WERI-Rb-1 (cell line): ENCODE results near the gene HMG20A.

Experiments
- DNase-seq: peaks from one replicate; pipeline ENCODE4 v3.0.0-alpha.2; 2020
- H3K27ac ChIP-seq: fragments of 250-450 bp; sonication (Bioruptor Pico); 2 replicates; pipeline ENCODE4 v1.5.1; 2020; ENCODE audit warnings: mild to moderate bottlenecking, moderate library complexity
- H3K27me3 ChIP-seq: fragments of 250-450 bp; sonication (Bioruptor Pico); 2 replicates; pipeline ENCODE4 v1.5.1; 2021; ENCODE audit warnings: mild to moderate bottlenecking, low read depth, moderate library complexity; ENCODE audit not compliant: insufficient read depth, severe bottlenecking
- H3K36me3 ChIP-seq: fragments of 250-450 bp; sonication (Bioruptor Pico); 2 replicates; pipeline ENCODE4 v1.5.1; 2020; ENCODE audit warnings: mild to moderate bottlenecking, moderate library complexity
- H3K4me3 ChIP-seq: 2 replicates; pipeline ENCODE4 v1.5.1; 2011; ENCODE audit warnings: low read depth, mild to moderate bottlenecking, control low read depth, low read length
- H3K9me3 ChIP-seq: fragments of 250-450 bp; sonication (Bioruptor Pico); 2 replicates; pipeline ENCODE4 v1.5.1; 2021; ENCODE audit warnings: mild to moderate bottlenecking, moderate library complexity; ENCODE audit not compliant: severe bottlenecking
- TF ChIP-seq, protein P1 (sequence below): IDR thresholded peaks from 2 replicates; pipeline ENCODE4 v1.5.1; 2011; ENCODE audit warnings: low read depth, mild to moderate bottlenecking, control low read depth, inconsistent platforms, low read length

Gene HMG20A

DNA sequence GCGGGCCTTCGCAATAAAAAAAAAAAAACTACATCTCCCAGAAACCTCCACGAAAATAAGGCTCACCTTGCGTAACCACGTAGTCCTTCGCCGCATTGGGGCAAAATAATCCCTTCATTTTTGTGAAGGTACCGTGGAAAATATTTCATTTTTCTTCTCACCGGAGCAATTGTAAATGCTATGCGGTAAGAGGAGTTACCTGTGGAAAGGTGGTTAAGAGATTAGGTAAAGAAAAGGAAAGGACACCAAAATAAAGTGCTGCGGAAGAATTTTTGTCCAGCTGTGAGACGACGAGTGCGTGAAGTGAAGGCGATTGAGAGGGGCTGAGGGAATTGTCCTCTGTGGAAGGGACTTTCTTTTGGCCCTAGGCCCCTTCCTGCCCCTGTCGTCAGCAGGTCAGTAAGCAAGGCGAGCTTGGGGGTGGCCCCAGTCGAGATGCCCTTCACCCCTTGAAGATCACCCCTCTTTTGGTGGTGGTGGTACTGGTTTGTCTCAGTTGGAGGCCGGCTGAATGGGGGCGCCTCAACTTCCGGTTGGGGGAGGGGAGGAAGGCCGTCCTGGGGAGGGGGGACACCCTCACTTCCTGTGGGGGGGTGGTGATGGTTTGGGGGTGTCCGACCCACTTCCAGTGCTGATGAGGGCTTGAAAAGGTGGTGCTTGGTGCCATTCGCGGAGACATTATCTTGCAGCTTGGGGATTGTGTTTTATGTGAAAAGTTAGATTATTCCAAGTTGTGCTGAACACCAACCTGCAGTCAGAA is at the start of gene HMG20A:
TSS of gene HMG20A (plus strand) at position 279 of the 760 bp plus-strand sequence. CDS start 37,520 bp downstream, outside the sequence.
- Histone ChIP-seq H3K36me3 (no peaks in the 10 kb centered on the region), H3K27ac (peak within 1 kb of the TSS; percentile 93), H3K9me3 (no peaks in the 10 kb centered on the region), H3K4me3 (peak within 1 kb of the TSS; percentile 96), H3K27me3 (no peaks in the 10 kb centered on the region)
- peak; percentile 68 for DNase-seq
- TF ChIP-seq, protein P1, sequence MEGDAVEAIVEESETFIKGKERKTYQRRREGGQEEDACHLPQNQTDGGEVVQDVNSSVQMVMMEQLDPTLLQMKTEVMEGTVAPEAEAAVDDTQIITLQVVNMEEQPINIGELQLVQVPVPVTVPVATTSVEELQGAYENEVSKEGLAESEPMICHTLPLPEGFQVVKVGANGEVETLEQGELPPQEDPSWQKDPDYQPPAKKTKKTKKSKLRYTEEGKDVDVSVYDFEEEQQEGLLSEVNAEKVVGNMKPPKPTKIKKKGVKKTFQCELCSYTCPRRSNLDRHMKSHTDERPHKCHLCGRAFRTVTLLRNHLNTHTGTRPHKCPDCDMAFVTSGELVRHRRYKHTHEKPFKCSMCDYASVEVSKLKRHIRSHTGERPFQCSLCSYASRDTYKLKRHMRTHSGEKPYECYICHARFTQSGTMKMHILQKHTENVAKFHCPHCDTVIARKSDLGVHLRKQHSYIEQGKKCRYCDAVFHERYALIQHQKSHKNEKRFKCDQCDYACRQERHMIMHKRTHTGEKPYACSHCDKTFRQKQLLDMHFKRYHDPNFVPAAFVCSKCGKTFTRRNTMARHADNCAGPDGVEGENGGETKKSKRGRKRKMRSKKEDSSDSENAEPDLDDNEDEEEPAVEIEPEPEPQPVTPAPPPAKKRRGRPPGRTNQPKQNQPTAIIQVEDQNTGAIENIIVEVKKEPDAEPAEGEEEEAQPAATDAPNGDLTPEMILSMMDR = no peak

DNA sequence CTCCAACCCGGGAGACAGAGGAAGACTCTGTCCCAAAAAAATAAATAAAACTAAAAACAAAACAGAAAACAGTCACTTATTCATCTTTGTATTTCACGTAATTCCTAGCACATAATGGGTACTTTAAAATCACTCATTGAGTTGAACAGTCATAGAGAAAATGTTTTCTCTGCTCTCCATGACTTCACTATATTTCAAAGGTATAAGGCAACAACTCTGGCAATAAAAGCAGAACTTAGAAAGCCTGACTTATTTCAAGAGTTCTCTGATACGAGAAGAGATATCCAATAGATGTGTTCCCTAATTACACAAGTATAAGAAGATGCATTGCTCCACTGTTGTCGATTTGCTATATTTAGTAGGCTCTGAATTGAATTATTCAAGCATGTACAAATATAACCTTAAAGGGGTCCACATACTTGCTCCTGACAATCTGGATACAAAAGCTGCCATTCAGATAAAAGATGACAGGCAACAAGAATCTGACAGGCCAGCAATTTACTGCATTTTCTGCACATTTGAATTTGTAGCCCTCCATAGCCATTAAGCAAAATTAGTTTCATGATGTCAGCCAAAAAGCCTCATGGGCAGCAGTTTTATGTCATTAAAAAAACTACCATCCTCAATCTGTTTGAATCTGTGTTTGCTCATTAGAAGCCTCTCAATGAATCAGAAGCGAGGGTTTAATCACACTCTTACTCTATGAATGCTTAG is 48.7 kb upstream of the HMG20A start:
- H3K36me3 ChIP-seq = no peaks in the 10 kb centered on the region
- H3K27me3 ChIP-seq = no peaks in the 10 kb centered on the region
- no peak overlapping the region for H3K27ac ChIP-seq
- no peaks in the 10 kb centered on the region for H3K9me3 ChIP-seq
- TF ChIP-seq, protein P1 = no peak
- H3K4me3 ChIP-seq = no peak overlapping the region
- no peak for DNase-seq

DNA sequence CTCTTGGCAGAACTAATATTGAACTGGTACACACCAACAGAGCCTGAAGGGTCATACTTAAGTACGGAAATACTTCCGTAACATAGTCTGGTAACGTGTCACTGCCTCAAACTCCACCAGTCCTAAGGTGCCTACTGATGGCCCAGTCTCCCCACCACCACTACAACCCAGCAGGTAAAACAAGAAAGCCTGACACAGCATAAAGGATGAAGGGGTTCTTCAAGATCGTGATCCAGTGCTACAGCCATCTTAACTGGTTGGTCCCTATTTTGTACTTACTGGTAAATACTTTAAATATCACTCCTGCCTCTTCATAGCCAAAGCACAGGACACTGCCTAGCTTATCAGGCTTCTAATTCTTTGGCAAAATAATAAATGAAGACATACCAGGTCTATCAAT is 47.2 kb upstream of the HMG20A start:
- no peak overlapping the region for H3K27ac ChIP-seq
- H3K27me3 ChIP-seq = no peaks in the 10 kb centered on the region
- no peak for DNase-seq
- no peaks in the 10 kb centered on the region for H3K9me3 ChIP-seq
- no peak overlapping the region for H3K4me3 ChIP-seq
- H3K36me3 ChIP-seq = no peaks in the 10 kb centered on the region
- TF ChIP-seq, protein P1 = no peak

DNA sequence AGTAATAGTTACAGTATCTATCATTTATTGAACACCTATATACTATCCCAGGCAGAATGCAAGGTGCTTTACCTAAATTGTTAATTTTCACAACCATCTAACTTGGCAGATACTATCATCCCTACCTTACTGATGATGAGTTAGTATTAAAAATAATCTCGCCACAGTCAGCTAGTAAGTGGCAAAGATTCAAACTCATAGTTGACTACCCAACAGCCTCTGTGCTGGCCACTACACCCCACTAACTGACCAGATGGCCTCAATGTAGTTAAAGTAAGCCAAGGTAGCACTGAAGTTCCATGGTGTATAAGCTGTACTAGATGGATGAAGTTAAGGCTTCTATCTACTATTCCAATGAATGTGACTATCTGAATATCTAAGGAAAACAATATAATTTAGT is 45.6 kb upstream of the HMG20A start:
- Histone ChIP-seq H3K9me3 (no peaks in the 10 kb centered on the region), H3K27ac (no peak overlapping the region), H3K27me3 (no peaks in the 10 kb centered on the region), H3K36me3 (no peaks in the 10 kb centered on the region), H3K4me3 (no peak overlapping the region)
- DNase-seq = no peak
- TF ChIP-seq, protein P1 = no peak

DNA sequence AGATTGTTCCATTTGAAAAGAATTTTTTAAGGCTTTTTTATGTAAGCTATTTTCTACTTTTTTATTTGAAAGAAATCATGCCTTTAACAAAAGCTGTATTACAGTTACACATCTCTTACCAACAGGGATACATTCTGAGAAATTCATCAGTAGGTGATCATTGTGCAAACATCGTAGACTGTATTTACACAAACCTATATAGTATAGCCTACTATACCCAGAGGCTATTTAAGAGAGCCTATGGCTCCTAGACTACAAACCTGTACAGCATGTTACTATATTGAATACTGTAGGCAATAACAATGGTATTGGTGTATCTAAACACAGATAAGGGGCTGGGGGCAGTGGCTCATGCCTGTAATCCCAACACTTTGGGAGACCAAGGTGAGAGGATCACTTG is 43.9 kb upstream of the HMG20A start:
- no peaks in the 10 kb centered on the region for H3K36me3 ChIP-seq
- TF ChIP-seq, protein P1 = no peak
- no peak overlapping the region for H3K4me3 ChIP-seq
- H3K27me3 ChIP-seq = no peaks in the 10 kb centered on the region
- H3K9me3 ChIP-seq = no peaks in the 10 kb centered on the region
- H3K27ac ChIP-seq = no peak overlapping the region
- DNase-seq = no peak
